Body of pancreas (tissue), 4 donors: ENCODE measurements around the gene GRM8.

ENCODE experiments used
- CTCF ChIP-seq, 7 experiments: fragments of 450-650 bp in 4 of 7; fragments of 200-600 bp in 3 of 7; sonication (generic) in 3 of 7; IDR thresholded peaks; one replicate each; pipeline ENCODE4 v1.5.1; 2016 to 2019; ENCODE audit warnings: antibody characterized with exemption in 7 of 7
- POLR2A ChIP-seq, 3 donors: fragments of 450-650 bp; IDR thresholded peaks; one replicate each; pipeline ENCODE4 v1.6.1; 2016; ENCODE audit warnings: antibody characterized with exemption in 3 of 3, mild to moderate bottlenecking in 2 of 3

- TF ChIP-seq CTCF (IDR thresholded peaks at IDR 0.05) = no peak
- no peak for TF ChIP-seq POLR2A (IDR thresholded peaks at IDR 0.05)
Measured at GRCh38 chr7:126637538-126637937, 615.2 kb downstream of the GRM8 start.
